GM19397 (cell line): Measurements from ENCODE around the gene TRIM32.
A peak's percentile ranks its signal among the peaks of the same experiment; 100 is the strongest.
"Not testable (repeated sequence)": the region's sequence is repeated elsewhere in the genome, so short reads cannot be mapped to it uniquely, and the experiment has no call there.

Experiments
- ATAC-seq: cut with Tn5 transposase; IDR thresholded peaks from one replicate; pipeline ENCODE4 v1.9.1; 2021; ENCODE audit warnings: mild to moderate bottlenecking, moderate library complexity; ENCODE audit not compliant: unreplicated experiment

Gene TRIM32

DNA sequence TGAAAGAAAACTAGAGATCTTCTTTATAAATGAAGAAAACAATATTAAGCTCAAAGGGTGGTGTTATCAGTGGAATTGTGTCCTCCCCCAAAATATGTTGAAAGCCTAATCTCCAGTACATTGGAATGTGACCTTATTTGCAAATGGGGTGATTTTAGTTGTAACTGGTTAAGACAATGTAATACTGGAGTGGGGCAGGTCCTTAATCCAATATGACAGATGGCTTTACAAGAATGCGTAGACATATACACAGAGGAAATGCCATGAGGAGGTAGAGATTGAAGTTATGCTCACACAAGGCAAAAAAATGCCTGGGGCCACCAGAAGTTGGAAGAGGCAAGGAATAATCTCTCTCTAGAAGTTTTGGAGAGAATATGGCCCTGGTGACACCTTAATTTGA, 13.7 kb upstream of the TRIM32 start:
- ATAC-seq: no peak

GRCh38 chr9:116674210-116674980, 12.7 kb upstream of the TRIM32 start:
- ATAC-seq: no peak

- no peak for ATAC-seq
Measured at GRCh38 chr9:116683535-116683934, 3.6 kb upstream of the TRIM32 start.

DNA sequence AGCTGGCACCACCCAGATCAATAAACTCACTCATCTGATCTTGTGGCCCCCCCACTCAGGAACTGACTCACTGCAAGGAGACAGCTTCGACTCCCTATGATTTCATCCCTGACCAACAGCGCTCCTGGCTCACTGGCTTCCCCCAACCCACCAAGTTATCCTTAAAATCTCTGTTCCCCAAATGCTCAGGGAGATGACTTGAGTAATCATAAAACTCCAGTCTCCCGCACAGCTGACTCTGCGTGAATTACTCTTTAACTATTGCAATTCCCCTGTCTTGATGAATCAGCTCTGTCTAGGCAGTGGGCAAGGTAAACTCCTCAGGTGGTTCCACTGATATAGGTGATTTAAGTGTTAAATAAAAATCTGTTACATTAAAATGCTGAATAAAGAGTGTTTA, 1.9 kb upstream of the TRIM32 start:
- no peak for ATAC-seq

DNA sequence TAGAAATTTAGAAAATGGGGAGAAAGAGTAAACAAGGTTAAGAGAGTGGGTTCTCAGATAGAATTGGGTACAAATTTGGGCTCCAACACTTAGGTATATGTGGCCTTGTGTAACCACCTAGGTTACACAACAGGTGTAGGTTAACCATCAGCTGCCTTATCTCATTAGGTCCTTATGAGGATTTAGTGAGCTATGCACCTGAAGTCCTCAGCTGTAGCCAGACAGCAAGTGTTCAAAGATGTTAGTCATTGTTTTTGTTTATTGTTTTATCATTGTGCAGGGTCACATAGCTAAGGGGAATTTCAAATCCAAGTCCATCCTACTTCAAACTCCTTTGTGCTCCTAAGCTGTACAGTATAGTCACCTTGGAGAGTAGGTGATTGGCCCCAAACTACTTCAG, 970 bp upstream of the TRIM32 start:
- ATAC-seq: no peak

DNA sequence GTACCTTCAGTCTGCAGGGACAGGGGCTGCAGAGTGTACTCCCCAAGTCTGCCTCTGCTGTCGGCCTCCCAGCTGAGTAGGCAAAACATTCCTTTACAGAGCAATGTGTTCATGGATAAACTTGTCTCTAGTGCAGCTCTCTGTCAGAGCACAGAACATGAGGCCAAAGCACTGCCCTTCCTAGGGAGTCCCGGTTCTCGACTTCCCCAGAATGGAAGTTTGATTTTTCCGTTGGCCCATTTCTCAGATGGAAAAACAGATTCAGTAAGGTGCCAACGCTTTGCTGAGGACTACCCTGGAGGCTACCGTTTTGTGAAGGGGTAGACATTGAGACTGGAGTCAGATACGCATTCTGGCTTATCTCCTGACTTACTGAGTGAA, 422 bp upstream of the TRIM32 start:
- peak; percentile 40 for ATAC-seq

- ATAC-seq: no peak
Measured at GRCh38 chr9:116687754-116688135, 640 bp downstream of the TRIM32 start.

DNA sequence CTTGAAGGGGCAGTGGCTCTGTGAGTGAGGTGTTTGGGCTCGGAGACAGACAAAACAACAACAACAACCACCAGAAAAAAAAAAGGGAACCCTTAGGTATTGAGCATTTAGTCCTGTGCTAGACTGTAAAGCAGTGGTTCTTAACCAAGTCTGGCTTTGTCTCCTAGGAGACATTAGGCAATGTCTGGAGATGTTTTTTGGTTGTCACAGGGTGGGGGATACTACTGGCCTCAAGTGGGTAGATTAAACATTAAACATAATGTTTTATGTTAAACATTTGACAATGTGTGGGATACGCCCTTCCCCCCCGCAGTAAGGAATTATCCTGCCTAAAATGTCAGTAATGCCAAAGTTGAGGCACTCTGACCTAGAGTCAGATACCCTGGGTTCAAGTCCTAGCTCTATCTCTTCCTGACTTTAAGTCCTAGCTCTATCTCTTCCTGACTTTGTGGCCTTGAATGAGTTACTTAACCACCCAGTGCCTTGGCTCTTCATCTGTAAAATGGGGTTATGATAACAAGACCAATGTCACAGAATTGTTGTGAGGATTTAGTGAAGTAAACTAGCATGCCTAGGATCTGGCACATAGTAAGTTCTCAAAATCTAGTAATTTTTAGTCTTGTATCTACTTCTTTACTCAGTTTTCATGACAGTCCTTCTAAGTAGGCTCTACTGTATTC, 1.8 kb downstream of the TRIM32 start:
- no peak for ATAC-seq

DNA sequence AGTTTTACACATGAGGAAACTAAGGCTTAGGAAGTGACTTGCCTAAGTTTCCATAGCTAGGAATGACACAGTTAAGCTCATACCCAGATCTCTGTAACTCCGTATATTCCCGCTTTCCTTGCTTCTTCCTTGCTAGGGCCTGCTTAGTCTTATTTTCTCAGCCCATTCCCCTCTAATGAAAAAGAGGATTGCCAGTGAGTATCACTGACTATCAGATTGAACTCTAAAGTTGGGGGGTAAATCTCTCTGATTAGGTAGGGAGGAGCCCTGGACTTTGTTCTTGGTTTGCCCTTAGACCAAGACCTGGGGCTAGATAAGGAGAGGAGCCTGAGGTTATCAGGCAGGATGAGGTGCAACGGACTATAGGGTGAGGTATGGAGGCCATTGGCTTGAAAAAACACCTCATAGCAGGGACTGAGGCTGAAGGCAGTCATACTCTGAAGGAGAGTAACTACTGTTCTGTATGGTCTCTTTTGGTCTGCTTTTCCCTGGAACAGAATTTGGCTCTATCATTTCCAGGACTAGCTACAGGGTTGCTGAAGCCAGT, 2.5 kb downstream of the TRIM32 start:
- ATAC-seq: no peak

- not testable (repeated sequence) for ATAC-seq
Measured at GRCh38 chr9:116690805-116691204, 3.7 kb downstream of the TRIM32 start.

- no peak for ATAC-seq
Measured at GRCh38 chr9:116691607-116692006, 4.5 kb downstream of the TRIM32 start.

DNA sequence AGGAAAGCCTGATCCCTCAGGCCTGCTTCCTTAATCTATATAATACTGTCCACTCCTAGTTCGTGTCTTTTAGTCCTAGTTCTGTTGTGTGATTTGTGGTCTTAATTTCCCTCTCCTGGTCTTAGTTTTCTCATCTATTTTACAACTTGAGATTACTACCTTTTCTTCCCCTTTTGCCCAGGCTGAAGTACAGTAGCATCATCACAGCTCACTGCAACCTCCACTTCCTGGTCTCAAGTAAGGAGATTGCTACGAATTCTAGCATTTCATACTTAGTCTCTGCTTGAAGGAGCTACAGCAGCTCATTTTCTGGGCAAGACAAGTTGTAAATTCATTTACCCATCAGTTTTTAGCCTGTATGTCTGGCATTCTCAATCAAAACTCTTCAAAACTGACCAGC, 5.5 kb downstream of the TRIM32 start:
- no peak for ATAC-seq

DNA sequence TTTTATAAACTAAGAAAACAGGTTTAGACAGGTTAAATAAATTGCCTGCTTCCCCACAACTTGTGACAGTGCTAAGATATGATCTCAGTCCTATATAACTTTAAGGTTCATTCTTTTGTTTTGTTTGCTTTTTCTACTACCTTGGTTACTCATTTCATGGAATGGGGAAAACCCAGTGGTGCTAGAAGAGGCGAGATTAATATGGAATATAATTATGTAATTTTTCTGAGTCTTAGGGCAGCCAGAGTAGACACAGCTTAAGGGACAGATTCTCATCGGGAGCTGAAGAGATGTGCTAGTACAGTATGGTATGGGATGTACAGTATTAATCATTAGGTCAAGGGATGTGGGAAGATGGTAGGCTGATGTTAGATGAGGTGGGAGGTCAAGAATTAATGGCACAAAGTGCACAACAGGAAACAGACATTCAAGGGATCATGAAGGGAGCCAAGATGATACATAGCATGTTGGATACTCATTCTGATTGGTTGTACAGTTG, 6.2 kb downstream of the TRIM32 start:
- ATAC-seq: no peak

- no peak for ATAC-seq
Measured at GRCh38 chr9:116694785-116695291, 7.7 kb downstream of the TRIM32 start.

DNA sequence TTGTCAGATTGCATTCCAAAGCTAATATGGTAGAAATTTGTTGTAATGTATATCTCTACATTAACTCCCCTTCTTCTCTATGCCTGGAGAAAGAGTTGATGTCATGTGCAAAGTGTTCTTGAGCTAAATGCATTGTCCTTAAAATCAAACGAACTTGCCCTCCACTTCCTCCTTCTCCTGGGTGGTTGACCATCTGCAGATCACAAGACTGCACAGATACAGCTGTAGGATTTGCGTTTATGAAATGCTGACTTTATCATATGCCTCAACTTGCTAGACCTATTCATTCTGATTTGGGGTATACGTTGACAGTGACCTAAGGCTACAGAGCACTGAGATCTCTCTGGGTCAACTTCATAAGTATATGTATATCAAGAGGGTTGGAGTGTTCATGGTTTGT, 8.3 kb downstream of the TRIM32 start:
- no peak for ATAC-seq

DNA sequence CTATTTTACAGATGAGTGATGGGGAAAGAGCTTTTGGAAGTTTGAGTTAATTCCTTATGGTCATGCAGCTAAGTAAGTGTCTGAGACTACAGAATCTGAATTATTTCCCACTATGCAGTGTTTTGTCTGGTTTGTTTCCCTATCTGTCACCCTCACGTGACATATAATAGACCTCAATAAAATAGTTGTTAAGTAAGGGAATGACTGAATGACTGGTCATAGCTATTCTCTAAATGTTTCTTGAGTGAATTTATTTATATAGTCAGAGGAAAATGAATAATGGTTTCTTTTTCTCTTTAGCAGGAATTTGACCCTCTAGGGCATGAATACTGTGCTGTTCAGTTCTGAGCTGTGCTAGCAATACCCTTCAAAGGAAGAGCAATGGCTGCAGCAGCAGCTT, 10.3 kb downstream of the TRIM32 start:
- ATAC-seq: no peak

GRCh38 chr9:116697887-116698286, 10.8 kb downstream of the TRIM32 start:
- ATAC-seq: no peak

- ATAC-seq: no peak
Measured at GRCh38 chr9:116700279-116700678, 13.2 kb downstream of the TRIM32 start.

- ATAC-seq: no peak
Measured at GRCh38 chr9:116700882-116701865, 14.1 kb downstream of the TRIM32 start.

DNA sequence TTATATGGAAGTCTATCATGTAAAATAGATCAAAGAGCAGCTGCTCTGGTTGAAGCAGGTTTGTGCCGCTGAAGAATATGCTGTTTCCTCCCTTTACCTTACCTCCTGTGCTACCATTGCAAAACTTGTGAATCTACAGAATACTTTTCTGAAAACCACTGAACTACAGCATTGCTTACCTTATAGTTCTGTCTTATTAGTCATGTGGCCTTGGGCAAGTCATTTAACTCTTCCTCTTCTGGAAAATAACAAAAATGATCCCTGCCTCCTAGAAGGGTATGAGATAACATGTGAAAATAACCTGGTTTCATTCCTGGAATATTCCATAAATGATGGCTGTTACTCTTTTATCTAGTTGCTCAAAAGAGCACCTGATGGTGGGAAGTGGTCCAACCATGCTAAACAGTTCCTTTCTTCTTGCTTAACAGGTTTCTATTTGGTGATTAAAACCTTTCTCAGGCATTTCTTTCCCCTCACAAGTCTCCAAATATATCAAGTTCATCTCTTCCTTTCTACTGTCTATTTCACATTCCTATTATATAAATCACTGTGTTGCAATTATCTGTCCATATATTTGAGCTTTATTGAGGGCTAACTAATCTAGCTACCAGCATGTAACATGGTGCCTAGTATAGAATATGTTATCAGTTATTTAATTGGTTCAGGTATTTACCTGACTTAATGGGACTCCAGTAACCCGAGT, 15.0 kb downstream of the TRIM32 start:
- ATAC-seq: no peak
